Muscle of leg (tissue), 11 donors: ENCODE data around the gene FAM3C. TPM values are rescaled to one million over a fixed set of nuclear protein-coding genes. Genes with fewer than 3 reads are reported as not detected.
"Not testable (repeated sequence)": the region's sequence is repeated elsewhere in the genome, so short reads cannot be mapped to it uniquely, and the experiment has no call there.

Experiments used
- DNase-seq: peaks from one replicate; pipeline ENCODE4 v3.0.0; 2013
- H3K27ac ChIP-seq: one replicate; pipeline ENCODE4 v1.5.1; 2013; ENCODE audit warnings: mild to moderate bottlenecking, low read length, control low read depth
- H3K27me3 ChIP-seq: one replicate; pipeline ENCODE4 v1.6.1; 2013; ENCODE audit warnings: low read length; ENCODE audit not compliant: control insufficient read depth, insufficient read depth
- H3K36me3 ChIP-seq: one replicate; pipeline ENCODE4 v1.6.1; 2013; ENCODE audit warnings: low read length; ENCODE audit not compliant: control insufficient read depth, insufficient read depth
- H3K4me1 ChIP-seq: one replicate; pipeline ENCODE4 v1.6.1; 2013; ENCODE audit warnings: low read length; ENCODE audit not compliant: control insufficient read depth, insufficient read depth
- H3K4me3 ChIP-seq: one replicate; pipeline ENCODE4 v1.5.1; 2013; ENCODE audit warnings: low read length, control low read depth
- H3K9me3 ChIP-seq: replicated peaks from 2 replicates; pipeline ENCODE4 v1.6.1; 2013; ENCODE audit warnings: low read depth, low read length; ENCODE audit not compliant: control insufficient read depth
- WGBS: methylation state at CpG from one replicate; pipeline ENCODE4 v1.1.5; 2013; ENCODE audit warnings: missing lambda C conversion rate; ENCODE audit not compliant: insufficient coverage; 5-methylcytosine and 5-hydroxymethylcytosine counted together
- polyA plus RNA-seq, 8 donors: library from polyadenylated mRNA; unstranded; fragments of 120-200 nt; gene quantifications; one replicate each; pipeline versions ENCODE4 v1.2.1 to v1.2.3, GENCODE V29; 2013; ENCODE audit warnings: inconsistent platforms in 1 of 8, low replicate concordance in 1 of 8; ENCODE audit not compliant: insufficient read length in 8 of 8, insufficient read depth in 1 of 8
- total RNA-seq: library from RNA; stranded (reverse); fragments of 120-200 nt; gene quantifications from one replicate; pipeline ENCODE4 v1.2.4, GENCODE V29; 2013

The FAM3C gene
- total and polyA plus RNA-seq, 9 donors = 53.4 to 127 (median 88.6) TPM

DNA sequence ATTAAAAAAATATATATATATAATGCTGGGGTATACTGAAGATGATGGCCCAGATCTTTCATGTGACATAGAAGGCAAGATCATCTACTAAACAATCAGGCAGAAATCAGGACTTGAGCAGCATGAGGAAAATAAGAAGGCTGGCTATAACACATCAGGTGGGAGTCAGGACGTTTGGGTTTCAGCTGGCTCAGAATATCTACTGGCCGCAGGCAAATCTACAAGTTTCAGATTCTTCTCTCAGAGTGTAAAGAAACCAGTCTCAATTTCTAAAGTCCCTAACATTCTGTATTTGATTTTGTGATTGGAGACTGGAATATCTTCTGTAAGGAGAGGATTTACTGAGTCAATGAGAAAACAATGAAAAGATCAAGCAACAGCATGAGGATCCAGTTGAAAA, 37.7 kb upstream of the FAM3C start:
- DNase-seq = no peak
- H3K4me3 ChIP-seq = no peak overlapping the region
- no peak overlapping the region for H3K27ac ChIP-seq
- H3K36me3 ChIP-seq = no peaks in the 10 kb centered on the region
- no peaks in the 10 kb centered on the region for H3K9me3 ChIP-seq
- WGBS = no CpG with 5 or more reads among the region's 2 CpGs
- H3K4me1 ChIP-seq = peaks cover 3% of the 10 kb centered on the region
- no peaks in the 10 kb centered on the region for H3K27me3 ChIP-seq

DNA sequence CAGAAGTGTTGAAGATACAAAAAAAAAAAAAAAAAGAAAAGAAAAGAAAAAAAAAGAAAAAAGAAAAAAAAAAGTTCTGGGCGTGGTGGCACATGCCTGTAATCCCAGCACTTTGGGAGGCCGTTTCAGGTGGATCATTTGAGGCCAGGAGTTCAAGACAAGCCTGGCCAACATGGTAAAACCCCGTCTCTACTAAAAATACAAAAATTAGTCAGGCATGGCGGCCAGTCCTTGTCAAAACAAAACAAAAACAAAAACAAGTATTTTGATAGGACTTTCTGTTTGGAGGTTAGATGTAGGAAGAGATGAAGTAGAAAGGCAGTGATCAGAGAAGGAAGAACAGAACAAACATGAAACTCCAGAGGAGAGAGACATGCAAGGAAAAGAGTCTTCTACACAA, 36.4 kb upstream of the FAM3C start:
- H3K4me3 ChIP-seq = not testable (repeated sequence)

GRCh38 chr7:121431996-121432395, 35.9 kb upstream of the FAM3C start:
- Histone ChIP-seq H3K9me3 (no peaks in the 10 kb centered on the region), H3K36me3 (no peaks in the 10 kb centered on the region), H3K27me3 (no peaks in the 10 kb centered on the region), H3K4me1 (no peaks in the 10 kb centered on the region), H3K4me3 (no peak overlapping the region), H3K27ac (no peak overlapping the region)
- DNase-seq = no peak
- WGBS = 100% methylated on average over 1 of the region's 2 CpGs

More for the DNA sequence above, 36.4 kb upstream of the FAM3C start:
- not testable (repeated sequence) for H3K36me3 ChIP-seq, DNase-seq, H3K9me3 ChIP-seq, H3K27me3 ChIP-seq, H3K4me1 ChIP-seq, H3K27ac ChIP-seq
- WGBS = 100% methylated on average over 1 of the region's 4 CpGs

DNA sequence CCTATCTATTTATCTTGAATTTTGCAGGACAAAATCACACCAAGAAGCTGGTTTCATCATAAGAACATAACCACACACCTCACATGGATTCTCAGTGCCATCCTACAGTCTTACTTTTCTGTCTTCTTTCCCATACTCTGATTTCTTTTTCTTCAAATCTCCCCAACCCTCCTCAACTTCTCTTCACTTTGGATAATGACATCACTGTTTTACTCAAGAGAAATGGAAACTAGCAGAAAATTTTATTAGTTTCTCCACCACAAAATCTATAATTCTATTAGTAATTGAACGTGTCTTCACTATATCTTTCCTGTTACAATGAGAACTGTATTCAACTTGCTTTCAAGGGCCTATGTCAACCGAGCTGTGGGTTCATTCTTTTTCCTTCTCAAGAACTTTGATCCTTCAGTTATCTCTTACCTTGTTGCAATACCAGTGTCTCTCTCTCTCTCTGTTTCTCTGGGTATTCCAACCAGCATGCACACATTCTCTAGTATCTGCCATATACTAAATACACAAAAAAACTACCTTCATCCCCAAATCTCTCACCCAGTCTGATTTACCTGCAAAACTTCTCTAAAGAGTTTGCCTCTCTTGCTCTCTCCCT, 35.4 kb upstream of the FAM3C start:
- no peak for DNase-seq
- Histone ChIP-seq H3K4me3 (no peak overlapping the region), H3K9me3 (no peaks in the 10 kb centered on the region), H3K36me3 (no peaks in the 10 kb centered on the region), H3K4me1 (no peaks in the 10 kb centered on the region), H3K27ac (no peak overlapping the region), H3K27me3 (no peaks in the 10 kb centered on the region)
- 100% methylated on average over 1 of the region's 2 CpGs for WGBS

DNA sequence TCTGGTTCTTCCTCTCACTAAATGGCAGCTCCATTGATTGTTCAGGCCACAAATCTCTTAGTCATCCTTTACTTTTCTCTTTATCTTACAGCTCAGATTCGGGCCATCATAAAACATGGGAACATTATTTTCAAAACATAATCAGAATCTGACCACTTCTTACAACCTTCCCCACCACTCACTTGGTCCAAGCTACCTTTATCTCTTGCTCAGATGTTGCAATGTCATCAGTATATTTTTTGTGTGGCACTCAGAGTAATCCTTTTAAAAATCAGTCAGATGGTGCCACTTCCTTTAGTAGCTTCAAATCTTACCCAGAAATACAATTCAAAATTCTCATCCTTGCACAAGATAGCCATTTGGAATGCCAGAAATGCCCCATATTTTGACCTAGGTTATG, 34.5 kb upstream of the FAM3C start:
- WGBS = 67% methylated on average over 1 of the region's 1 CpG
- no peak for DNase-seq

DNA sequence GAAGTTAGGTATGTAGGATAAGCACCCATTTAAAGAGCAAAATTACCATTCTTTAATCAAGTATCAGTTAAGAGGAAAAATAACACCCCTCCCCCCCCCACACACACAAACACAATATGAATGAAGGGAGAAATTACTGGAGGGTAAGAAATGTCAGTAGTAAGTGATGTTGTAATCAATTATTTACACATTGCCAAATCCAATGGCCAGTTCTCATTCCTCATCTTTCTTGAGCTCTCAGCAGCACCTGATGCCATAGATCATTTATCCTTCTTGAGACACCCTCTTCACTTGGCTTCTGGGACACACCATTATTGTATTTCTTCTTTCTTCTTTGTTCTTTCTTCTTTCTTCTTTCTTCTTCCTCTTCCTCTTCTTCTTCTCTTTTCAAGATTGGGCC, 33.7 kb upstream of the FAM3C start:
- Histone ChIP-seq H3K9me3 (no peaks in the 10 kb centered on the region), H3K36me3 (no peaks in the 10 kb centered on the region), H3K4me1 (no peaks in the 10 kb centered on the region), H3K27ac (no peak overlapping the region), H3K27me3 (no peaks in the 10 kb centered on the region), H3K4me3 (no peak overlapping the region)
- DNase-seq = no peak

More for the DNA sequence above, 34.5 kb upstream of the FAM3C start:
- Histone ChIP-seq H3K27ac (no peak overlapping the region), H3K9me3 (no peaks in the 10 kb centered on the region), H3K36me3 (no peaks in the 10 kb centered on the region), H3K4me1 (no peaks in the 10 kb centered on the region), H3K4me3 (no peak overlapping the region), H3K27me3 (no peaks in the 10 kb centered on the region)

GRCh38 chr7:121428855-121429489, 32.9 kb upstream of the FAM3C start:
- Histone ChIP-seq H3K9me3 (no peaks in the 10 kb centered on the region), H3K4me1 (no peaks in the 10 kb centered on the region), H3K4me3 (no peak overlapping the region), H3K36me3 (no peaks in the 10 kb centered on the region), H3K27ac (no peak overlapping the region), H3K27me3 (no peaks in the 10 kb centered on the region)
- no peak for DNase-seq
- no CpG with 5 or more reads among the region's 4 CpGs for WGBS

- DNase-seq, H3K4me1 ChIP-seq, H3K36me3 ChIP-seq, H3K27me3 ChIP-seq, H3K27ac ChIP-seq, H3K9me3 ChIP-seq, H3K4me3 ChIP-seq: not testable (repeated sequence)
- 97% methylated on average over 14 of the region's 17 CpGs for WGBS
Observed at GRCh38 chr7:121421743-121422142, 25.6 kb upstream of the FAM3C start.

DNA sequence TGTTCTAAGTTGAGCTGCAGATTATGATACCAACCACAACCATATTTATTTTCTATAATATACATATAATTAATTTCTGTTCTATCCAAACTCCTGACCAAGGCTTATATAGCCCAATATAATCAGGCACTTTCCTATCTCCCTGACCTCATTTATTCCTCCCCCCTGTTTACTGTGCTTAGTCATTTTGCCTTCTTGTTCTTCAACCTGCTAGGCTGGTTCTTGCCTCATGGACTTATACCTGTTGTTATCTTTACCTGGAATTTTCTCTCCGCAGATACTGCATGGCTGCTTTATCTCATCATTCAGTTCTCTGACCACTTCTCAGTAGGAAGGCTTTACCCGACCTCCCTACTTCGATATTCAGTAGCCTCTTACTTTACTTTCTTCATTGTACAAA, 24.9 kb upstream of the FAM3C start:
- Histone ChIP-seq H3K4me3 (no peak overlapping the region), H3K27me3 (no peaks in the 10 kb centered on the region), H3K27ac (no peak overlapping the region), H3K36me3 (no peaks in the 10 kb centered on the region), H3K9me3 (no peaks in the 10 kb centered on the region), H3K4me1 (no peaks in the 10 kb centered on the region)
- 0% methylated on average over 1 of the region's 3 CpGs for WGBS
- no peak for DNase-seq

DNA sequence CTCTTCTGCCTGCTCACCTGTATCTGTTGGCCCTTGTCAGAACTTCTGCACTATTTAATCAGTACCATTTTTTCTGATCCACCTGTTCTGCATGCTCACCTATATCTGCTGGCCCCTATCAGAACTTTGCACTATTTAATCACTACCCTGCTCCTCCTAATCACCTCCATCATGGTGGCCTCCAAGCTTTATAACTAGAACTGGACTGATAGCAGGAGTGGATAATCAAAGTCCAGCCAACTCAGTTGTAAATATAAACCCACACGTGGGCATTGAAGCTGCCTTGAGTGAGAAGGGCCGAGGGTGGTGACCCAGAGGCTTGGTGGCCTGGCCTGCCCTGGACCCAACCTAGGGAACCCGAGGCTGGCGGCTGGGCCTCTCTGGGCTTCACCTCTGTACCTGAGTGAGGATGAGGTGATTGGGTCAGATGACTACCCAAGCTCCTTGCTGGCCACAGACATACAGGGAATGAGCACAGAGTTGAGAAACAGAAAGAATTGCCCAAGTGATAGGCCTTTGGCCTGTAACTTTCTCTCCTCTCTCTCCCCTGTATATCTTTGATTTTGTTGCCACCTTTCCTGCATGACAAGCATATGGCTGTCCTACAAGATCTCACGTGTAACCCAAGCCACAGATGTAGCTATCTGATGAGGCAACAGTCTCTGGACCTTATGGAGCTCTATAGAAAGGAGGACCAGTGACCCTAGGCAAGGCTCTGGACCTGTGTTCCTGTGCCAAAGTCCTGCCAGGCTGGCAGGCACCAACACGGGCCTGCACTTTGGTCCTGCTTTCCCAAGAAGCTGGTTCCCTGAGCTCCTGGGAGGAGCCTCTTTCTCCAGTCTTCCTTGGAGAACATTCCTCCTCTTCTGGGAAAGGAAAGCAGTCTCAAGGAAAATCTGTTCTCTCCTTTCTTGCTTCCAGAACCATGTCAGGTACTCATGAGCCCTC, 23.4 kb upstream of the FAM3C start:
- no peaks in the 10 kb centered on the region for H3K27me3 ChIP-seq
- no peak overlapping the region for H3K4me3 ChIP-seq
- no peak for DNase-seq
- WGBS = 77% methylated on average over 5 of the region's 6 CpGs
- no peaks in the 10 kb centered on the region for H3K36me3 ChIP-seq
- no peak overlapping the region for H3K27ac ChIP-seq
- H3K4me1 ChIP-seq = no peaks in the 10 kb centered on the region
- H3K9me3 ChIP-seq = no peaks in the 10 kb centered on the region
